Astrocyte of the spinal cord (primary cell): ENCODE data around the gene HSP90AB1.

Experiments
- DNase-seq: peaks from one replicate; pipeline ENCODE4 v3.0.0; 2011; ENCODE audit warnings: low read depth, low spot score
- H3K4me3 ChIP-seq: 2 replicates; pipeline ENCODE4 v1.5.1; 2011; ENCODE audit warnings: low read depth, mild to moderate bottlenecking, low read length, moderate library complexity
- in situ Hi-C: cut with HindIII; loops from 2 replicates; pipeline ENCODE4 v1.10.0; 2017; ENCODE audit warnings: low sequenced_read_pairs
- TF ChIP-seq, protein P1 (sequence below): IDR thresholded peaks from 2 replicates; pipeline ENCODE4 v1.5.1; 2012; ENCODE audit warnings: low read depth, mild to moderate bottlenecking, low read length, inconsistent platforms

The HSP90AB1 gene

DNA sequence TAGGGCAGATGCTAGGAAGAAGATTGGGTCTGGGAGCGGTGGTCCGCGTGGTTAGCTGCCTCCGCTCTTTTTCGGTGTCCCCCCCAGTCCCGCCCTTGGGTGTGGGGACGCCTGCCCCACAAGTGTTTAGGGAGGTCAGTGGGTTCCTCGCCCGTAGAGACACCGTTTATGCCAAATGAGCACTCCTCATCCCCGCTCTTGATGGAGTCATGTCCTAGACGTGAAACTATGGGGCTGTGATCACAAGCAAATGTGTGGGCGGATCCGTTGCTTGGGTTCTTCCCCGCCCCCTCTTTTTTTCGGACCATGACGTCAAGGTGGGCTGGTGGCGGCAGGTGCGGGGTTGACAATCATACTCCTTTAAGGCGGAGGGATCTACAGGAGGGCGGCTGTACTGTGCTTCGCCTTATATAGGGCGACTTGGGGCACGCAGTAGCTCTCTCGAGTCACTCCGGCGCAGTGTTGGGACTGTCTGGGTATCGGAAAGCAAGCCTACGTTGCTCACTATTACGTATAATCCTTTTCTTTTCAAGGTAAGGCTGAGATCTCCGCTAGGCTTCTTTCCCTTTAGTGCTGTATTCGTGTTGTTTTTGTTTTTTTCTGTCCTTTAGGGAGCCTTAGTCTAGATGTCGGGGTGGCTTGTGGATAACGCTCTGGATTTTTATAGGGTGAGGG is at the start of gene HSP90AB1:
TSS of gene HSP90AB1 (plus strand) at position 439 of the 675 bp plus-strand sequence. CDS start 1,529 bp downstream, outside the sequence.
- in situ Hi-C loops: no loop called here
- TF ChIP-seq, protein P1, sequence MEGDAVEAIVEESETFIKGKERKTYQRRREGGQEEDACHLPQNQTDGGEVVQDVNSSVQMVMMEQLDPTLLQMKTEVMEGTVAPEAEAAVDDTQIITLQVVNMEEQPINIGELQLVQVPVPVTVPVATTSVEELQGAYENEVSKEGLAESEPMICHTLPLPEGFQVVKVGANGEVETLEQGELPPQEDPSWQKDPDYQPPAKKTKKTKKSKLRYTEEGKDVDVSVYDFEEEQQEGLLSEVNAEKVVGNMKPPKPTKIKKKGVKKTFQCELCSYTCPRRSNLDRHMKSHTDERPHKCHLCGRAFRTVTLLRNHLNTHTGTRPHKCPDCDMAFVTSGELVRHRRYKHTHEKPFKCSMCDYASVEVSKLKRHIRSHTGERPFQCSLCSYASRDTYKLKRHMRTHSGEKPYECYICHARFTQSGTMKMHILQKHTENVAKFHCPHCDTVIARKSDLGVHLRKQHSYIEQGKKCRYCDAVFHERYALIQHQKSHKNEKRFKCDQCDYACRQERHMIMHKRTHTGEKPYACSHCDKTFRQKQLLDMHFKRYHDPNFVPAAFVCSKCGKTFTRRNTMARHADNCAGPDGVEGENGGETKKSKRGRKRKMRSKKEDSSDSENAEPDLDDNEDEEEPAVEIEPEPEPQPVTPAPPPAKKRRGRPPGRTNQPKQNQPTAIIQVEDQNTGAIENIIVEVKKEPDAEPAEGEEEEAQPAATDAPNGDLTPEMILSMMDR: no peak
- H3K4me3 ChIP-seq: peak within 1 kb of the TSS; percentile 100
- DNase-seq: peak; percentile 99

DNA sequence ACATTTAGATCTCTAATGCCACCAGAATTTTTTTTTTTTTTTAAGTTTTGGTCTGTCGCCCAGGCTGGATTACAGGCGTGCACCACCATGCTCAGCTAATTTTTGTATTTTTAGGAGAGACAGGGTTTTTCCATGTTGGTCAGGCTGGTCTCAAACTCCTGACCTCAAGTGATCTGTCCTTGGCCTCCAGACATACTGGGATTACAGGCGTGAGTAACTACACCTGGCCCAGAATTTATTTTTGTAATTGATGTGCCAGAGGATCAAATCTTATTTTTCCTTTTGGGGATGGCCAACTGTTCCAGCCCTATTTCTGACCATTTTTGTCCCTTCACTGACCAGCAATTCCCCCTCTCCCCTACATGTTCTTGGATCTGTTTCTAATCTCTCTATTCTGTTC is 48.2 kb upstream of the HSP90AB1 start:
- in situ Hi-C loops: no loop called here
- TF ChIP-seq, protein P1: no peak
- no peak overlapping the region for H3K4me3 ChIP-seq
- DNase-seq: no peak

DNA sequence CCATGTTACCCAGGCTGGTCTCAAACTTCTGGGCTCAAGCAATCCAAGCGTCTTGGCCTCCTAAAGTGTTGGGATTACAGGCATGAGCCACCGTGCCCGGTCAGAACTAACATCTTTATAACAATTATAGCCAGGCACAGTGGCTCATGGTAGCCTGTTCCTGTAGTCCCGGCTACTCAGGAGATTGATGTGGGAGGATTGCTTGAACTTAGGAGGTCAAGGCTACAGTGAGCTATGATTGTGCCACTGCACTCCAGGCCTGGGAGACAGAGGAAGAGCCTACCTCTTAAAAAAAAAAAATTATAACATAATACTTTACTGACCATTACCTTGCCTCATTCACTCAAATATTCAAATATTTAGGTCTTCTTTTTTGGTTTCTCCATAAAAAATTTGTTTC is 47.0 kb upstream of the HSP90AB1 start:
- no peak overlapping the region for H3K4me3 ChIP-seq
- TF ChIP-seq, protein P1: no peak
- in situ Hi-C loops: no loop called here
- no peak for DNase-seq

DNA sequence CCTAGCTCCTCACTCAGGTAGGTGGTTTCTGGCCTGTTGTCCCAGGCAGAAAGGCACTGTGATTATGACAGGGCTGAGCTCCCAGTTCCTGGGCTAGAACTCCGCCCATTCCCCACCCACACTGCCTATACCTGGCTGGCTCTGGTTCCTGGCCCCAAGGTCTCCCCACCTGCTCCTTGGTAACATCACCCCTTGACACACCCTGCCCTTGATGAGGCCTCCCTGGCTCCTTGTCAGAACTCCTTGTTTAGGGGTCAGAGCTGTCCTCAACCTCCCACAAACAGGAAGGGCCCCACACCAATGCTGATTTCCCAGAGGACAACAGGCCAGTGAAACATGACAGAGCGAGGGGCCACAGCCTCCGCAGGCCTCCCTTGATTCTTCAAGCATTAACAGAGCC is 45.7 kb upstream of the HSP90AB1 start:
- in situ Hi-C loops: no loop called here
- no peak for DNase-seq
- H3K4me3 ChIP-seq: no peak overlapping the region
- TF ChIP-seq, protein P1: no peak

DNA sequence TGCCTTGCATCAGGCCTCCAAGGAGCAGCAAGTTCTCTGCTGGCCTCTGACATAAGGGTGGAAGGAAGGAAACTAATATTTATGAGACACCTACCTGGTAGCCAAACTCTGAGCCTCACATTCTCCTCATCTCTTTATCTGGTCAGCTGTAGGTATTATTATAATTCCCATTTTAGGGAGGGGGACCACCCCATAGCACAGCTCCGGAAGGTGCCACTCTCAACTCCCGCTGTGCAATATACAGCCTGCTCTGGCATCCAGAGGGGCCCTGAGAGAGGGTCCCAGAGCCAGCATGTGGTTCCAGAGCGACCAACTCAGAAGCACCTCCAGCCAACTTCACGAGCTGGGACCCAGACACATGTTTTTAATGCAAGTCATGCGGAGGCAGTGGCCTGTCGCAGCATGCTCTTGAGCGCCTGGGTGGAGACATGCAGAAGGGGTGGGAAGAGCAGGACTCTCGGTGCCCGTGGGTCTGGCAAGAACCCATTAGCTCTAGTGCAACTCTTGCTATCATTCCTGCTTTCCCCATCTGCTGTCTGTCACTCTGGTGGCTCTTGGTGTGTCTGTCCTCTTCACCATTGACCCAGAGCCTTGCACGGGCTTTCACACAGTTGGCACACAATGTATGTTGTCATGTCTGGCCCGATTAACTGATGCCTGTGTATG is 45.1 kb upstream of the HSP90AB1 start:
- no peak overlapping the region for H3K4me3 ChIP-seq
- TF ChIP-seq, protein P1: no peak
- DNase-seq: no peak
- in situ Hi-C loops: no loop called here

DNA sequence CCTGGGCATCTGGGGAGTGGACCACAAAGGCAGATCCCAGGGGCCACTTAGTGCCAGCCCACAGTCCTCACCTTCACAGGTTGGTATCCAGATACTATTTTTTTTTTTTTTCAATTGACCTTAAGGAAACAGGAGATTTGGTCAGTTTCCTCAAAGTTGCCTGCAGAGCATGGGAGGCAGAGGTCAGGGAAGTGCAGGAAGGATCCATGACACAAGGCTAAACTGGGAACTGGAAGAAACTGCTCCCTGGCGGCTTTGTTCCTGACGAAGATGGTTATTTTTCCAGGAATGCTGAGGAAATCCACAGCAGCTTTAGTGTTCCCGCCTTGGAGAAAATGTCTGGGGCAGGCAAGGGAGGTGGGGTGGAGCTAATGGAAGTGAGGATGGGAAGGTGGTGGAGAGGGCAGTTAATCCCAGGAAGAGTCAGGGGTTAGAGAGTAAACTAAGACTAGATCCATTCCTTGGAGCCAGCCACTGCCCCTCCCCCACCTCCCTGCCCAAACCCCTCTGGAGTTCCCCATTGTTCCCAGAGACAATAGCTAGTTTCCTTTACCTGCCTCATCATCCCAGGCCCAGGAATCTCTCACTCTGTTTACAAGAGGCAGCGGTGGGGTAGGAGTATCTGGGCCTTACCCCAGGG is 44.4 kb upstream of the HSP90AB1 start:
- in situ Hi-C loops: no loop called here
- TF ChIP-seq, protein P1: no peak

More for the DNA sequence above, 44.4 kb upstream of the HSP90AB1 start:
- no peak overlapping the region for H3K4me3 ChIP-seq
- DNase-seq: no peak
